GM18498 (cell line): ENCODE data around the gene LRRN1.
A peak's percentile ranks its signal among the peaks of the same experiment; 100 is the strongest.

ENCODE experiments used
- ATAC-seq: cut with Tn5 transposase; IDR thresholded peaks from one replicate; pipeline ENCODE4 v1.9.1; 2021; ENCODE audit warnings: mild to moderate bottlenecking, moderate library complexity; ENCODE audit not compliant: unreplicated experiment

Gene LRRN1

DNA sequence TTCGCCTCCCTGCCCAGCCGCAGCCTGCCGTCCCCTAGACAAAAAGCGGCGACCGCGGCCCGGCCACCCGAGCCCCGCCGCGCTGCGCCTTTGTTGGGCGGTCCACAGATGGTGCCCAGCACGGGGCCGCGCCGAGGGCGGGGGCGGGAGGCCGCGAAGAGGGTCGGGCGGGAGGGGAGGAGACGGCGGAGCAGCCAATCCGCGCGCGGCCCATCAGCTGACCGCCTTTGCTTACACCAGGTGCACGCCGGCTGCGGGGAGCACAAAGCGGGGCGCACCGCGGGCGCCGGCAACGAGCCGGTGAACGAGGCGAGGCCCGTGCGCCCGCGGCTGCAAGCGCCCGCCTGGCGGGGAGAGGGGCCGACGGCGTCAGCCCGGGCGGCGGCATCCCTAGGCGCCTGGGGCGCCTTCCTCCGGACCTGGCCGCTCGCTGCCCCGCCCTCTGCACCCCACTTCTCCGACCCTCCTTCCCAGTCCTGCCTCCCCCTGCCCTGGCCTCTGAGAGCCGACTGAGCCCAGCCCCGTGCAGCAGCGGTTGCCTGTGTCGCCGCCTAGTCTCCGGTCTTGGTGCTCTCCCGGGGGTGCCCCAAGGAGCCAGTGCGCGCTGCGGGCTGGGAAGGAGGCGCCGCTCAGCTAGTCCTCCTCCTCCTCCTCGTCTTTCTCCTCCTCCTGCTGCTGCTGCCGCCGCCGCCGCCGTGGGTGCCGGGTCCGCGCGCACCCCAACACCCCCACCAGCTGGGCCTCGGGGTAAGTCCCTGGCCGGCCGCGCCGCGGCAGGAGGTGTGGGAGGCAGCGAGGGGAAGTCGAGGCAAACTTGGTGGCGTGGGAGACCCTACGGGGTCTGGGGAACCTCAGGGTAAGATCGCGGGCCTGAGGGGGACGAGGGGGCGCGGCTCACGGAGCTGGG is at the start of gene LRRN1:
Gene LRRN1, plus strand, starts transcription at position 259 of the 907 bp plus-strand sequence. CDS start 45,211 bp downstream, outside the sequence.
- ATAC-seq: peak; percentile 53

DNA sequence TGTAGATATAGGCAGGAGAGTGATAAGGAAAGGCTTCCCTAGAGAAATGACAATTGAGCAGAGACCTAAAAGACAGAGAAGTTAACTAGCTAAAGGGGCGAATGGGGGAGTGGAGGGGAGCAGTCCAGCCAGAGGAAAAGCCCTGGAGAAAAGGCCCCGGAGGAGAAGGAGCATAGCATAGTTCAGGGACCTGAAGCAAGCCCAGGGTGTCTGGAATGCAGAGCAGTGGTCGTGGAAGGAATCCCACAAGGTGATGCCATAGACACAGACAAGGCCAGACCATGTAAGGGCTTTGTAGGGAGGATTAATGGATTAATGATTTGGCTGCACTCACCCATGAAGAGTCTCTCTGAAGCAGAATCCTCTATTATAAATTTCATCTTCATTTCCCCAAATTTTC is 45.8 kb upstream of the LRRN1 start:
- no peak for ATAC-seq

DNA sequence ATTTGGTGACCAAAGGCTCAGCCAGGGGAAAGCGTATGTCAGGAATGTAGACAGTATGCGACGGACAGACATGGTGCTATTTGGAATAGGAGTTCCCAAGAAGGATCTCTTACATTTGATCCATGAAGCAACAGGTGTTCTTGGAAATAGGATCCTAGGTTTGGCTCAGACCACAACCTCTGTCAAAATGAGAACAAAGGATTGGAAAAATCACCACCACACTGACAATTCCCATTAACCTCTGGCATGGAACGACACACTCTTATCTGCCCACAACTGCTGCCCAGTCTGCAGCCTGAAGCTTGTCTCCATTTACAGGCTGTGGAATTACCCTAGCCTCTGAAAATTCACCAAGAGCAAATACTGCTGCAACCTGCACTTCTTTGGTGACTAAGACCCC is 33.6 kb upstream of the LRRN1 start:
- no peak for ATAC-seq

DNA sequence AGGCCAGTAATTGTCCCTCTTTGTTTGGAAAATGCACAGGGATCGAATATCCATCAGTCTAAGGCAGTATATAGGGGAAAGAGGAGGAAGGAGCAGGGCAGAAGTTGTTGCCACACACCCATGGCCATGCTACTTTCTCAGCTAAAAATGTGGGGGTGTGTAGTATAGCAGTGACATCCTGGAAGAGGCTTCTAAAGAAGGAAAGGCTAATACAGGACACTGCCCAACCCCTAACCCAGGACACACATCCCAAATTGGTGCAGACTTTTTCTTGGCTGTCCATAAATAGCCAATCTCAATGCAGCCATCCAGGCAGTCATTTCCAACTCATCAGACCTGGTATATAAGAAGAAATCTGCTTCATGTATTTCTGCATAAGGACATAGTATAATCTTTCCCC is 33.1 kb upstream of the LRRN1 start:
- ATAC-seq: no peak

DNA sequence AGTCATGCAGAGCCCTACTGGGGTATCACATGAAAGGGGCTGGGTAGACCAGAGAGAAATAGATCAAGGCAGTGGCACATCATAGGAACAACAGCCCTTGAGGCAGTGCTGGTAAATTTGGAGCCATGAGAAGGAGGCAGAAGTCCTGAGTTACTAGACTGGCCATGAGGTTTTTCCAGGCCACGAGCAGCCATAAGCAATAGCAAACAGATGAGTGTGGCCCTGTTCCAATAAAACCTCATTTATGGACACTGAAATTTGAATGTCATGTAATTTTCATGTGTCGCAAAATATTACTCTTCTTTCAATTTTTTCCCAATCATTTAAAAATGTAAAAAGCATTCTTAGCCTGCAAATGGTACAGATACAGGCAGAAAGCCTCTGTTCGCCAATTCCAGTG is 28.1 kb upstream of the LRRN1 start:
- ATAC-seq: no peak

DNA sequence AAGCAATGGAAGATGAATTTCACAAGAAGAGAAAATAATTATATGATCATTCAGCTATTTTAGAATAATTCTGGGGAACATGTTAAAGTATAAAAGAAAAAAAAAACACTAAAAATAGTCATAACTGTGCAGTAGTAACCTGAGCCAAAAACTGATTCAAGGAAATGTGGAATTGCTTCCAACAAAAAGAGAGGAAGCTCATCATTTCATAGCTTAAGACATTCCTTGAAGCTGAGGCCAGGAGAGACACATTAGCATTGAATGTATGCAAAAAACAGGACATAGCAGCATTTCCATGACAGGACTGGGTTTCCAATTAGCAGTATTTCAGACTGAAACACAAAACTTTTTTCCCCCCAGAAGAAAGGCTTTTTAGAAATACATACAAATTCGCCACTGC is 27.7 kb upstream of the LRRN1 start:
- no peak for ATAC-seq

DNA sequence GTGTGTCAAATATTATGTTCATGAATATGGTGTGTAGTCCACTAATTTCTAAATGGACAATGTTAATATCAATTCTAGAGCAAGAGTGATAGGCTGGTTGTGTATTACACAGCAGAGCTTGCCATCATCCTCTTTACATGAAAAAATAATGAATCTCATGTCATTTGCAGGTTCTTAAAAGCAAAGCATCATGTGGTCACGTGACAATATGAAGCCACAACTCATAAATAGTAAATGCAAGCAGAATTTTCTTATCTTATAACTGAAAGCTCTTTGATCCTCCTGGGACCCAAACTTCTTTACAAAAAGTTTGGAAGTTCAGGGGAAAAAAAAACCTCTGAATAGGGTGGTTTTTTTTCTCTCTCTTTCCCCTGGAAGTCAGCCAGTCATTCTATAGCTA is 26.9 kb upstream of the LRRN1 start:
- ATAC-seq: no peak

DNA sequence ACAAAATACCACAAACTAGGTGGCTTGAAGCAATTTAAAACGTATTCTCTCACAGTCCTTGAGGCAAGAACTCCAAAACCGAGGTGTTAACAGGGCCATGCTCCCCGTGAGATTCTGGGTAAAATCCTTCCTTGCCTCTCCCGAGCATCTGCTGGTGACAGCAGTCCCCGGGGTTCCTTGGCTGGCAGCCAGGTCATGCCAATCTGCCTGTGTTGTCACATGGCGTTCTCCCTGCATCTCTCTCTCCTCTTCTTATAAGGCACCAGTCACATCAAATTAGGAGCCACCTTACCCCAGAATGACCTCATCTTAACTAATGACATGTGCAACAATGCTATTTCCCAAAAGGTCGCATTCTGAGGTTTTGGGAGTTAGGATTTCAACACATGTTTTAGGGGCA is 26.3 kb upstream of the LRRN1 start:
- no peak for ATAC-seq

DNA sequence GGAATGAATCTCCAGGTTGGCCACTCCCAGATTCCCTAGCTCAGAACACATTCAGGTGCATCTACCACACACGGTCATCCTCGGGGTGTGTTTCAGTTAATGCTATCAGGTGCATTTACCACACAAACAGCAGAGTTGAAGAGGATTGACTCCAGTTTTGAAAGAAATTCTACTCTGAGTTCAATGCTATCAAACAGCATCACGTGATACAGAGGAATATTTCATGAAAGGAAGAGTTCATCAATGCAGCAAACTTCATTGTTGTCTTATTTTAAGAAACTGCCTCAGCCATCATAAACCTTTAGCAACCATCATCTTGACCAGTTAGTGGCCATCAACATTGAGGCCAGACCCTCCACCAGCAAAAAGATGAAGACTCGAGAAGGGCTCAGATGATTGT is 22.6 kb upstream of the LRRN1 start:
- ATAC-seq: no peak

DNA sequence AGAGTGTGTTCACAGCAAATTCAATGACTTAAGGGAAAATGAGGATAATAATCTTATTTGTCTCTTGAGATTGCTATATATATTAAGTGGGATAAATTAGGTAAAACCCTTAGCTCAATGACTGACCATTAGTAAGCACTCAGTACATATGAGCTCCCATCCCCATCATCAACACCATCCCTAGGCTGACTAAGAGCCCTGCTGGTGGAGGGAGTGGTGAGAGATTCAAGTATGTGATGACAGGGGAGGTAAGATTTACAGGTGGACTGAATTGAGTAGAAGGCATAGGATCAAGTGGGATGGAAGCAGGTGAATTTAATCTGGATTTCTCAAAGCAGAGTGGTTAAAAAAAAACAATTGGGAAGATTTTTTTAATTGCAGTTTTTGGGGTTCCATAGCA is 21.0 kb upstream of the LRRN1 start:
- no peak for ATAC-seq

DNA sequence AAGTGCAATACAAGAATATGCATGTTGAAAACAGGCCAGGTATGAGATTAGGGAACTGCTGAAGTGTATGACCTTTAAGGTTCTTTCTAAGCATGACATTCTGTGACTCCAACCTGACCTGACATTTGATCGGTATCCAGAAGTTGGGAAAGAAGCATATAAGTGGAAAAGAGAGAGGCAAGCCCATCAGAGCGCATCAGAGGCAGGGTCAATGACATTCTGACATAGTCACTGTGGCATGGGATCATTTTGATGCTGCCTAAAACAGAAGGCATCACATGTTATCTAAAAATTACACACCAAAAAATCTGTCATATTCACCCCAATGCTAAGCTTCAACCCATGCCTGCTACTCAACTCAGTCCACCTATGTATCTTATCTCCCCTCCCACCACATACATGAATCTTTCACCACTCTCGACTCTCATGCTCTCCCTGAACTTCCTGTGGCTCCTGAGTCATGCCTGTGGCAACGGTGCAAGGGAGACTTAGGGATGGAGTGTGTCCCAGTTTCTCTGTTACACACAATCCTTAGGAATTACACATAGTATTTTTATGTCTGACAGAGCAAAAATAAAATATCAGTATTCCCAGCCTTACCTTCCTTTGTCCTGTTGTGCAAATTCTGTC is 20.5 kb upstream of the LRRN1 start:
- ATAC-seq: no peak

DNA sequence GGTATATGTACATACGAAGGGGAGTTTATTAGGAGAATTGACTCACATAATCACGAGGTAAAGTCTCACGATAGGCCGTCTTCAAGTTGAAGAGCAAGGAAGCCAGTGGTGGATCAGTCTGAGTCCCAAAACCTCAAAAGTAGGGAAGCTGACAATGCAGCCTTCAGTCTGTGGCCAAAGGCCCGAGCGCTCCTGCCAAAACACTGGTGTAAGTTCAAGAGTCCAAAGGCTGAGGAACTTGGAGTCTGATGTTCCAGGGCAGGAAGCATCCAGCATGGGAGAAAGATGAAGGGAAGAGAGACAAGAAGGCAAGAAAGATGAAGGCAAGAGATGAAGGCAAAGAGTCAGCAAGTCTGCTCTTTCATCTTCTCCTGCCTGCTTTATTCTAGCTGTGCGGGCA is 16.8 kb upstream of the LRRN1 start:
- ATAC-seq: no peak

DNA sequence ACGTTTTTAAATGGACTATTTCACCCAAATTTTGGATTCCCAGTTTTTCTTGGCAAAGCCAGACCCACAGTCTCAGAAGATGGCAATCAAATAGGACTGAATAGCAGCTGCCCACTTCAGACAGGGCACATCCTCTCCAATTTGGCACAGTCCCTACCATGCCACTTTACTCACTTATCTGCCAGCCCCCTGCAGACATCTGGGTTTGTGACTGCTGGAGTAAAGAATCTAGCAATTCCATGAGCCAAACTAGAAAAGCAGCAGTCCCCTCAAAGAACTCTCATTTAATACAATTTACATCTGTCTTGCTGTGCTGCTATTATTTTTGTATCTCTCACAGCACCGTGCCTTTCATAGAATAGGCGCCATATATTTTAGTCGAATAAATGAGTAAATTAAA is 16.0 kb upstream of the LRRN1 start:
- ATAC-seq: no peak

DNA sequence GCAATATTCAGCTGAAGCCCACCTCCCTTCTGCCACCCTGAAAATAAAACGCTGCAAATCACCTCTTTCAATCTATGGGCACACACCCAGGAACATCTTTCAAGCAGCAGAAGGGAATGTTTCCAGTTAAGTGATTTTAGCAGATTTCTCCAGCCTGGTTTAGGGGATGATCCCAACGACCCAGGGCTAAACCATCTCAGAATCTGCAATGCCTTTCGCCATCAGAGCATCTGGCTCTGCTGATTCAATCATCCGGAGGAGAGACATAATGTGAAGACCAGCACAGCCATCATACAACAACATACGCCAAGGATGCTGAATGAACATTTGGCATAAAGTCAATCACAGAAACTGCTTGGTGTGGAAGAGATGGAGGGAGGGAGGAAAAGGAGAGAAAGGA is 15.5 kb upstream of the LRRN1 start:
- no peak for ATAC-seq

DNA sequence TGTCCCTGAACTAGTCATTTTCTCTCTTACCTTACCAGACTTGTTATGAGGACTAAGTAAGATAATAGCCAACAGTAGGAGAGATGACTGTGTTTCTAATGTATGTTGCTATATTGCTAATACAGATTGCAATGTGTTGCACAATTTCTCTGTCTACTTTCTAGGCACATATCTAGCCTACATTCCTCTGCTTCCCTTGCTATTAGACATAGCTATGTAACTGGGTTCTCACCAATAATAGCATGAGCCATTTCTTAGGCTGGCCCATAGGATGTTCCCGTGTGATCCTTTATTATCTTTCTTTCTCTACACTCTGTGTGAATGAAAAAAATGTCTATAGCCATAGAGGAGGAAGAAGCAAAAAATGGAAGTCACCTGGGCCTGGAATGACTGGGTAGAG is 6.8 kb upstream of the LRRN1 start:
- ATAC-seq: no peak

DNA sequence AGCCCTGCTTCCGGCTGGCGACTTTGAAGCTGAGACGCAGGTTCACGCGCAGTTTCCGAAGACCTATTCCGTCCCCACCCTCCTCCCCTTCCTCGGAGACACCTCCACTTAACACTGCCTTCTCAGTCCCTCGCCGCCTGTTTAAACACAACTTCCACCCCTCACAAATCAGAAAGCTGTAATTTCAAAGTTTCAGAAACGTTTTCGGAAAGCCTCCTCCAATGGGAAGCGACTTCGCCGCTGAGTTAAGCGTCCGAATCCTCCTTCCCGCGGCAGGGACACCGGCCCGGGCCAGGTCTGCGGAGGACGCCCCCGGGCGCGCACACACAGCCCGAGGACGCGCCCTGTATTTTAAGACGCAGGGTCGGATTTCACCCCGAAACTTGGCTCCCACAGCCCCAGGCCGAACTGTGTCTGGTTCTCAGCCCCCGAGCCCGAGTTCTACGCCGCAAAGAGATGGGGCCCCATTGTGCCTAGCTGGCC is 559 bp upstream of the LRRN1 start:
- peak; percentile 34 for ATAC-seq

DNA sequence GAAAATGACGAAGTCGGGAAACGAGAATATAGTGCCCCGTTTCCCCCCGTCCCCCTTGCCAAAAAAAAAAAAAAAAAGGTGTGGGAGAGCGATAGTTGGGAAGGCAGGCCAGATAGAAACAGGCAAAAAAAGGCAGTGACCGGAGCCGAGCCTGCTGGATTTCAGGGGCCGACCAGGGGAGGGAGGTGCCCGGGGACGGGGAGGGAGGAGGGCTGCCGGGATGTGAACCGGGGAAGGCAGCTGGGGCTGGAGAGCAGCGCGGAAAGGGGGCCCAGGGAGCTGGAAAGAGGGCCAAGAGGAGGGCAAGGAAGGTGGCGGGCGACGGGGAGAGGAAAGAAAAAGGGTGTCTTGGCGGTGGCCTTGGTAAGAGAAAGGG is 837 bp downstream of the LRRN1 start:
- no peak for ATAC-seq

DNA sequence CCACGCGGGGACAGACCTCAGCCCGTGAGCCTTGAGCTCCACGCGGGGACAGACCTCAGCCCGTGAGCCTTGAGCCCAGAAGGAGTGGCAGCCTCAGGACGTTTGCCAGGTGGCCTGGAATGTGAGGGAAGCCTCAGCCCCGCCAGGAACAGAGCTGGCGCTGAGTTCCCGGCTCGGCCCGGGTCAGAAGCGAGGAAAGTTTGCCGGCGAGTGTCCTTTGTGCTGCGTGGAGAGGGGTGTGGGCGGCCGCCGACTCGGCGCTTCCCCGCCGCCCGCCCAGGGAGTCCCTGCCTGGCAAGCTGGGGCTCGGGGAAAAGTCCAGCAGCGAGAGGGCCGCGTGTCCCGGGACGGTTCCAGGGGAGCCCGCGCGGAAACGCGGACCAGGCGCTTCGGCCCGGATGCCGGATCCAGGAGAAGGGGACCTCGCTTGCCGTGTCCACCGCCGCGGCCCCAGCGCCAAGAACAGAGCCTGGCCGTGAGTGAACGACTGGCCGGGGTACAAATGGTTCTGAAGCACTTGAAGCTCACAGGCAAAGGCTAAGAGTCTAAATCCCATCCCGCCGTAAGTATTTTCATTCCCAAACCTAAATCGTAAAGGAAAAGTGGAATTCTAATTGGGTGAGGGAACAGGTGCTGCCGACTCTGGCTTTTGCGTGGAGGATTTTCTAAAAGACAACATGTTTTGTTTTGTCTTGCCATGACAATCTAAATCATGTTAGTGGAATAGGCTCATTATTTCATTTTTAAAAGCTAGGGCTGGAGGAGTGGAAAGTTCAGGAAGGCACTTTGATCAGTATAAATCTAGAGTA is 1.7 kb downstream of the LRRN1 start:
- no peak for ATAC-seq

DNA sequence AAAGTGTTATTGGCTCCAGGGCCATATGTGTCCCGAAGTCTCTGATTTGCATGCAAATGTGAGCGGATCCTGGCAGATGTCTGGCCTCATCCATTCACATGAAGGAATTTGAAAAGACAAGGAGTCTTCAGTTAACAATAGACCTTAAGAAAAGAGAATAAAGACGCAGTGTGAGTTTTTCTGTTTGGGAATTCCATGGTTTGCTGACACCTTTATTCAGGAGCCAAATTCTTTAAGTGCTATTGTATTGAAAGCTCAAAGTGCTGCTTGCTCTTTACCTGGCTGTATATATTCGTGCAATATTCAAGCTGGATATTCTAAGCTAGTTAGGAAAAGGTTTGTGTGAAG is 2.2 kb downstream of the LRRN1 start:
- no peak for ATAC-seq

DNA sequence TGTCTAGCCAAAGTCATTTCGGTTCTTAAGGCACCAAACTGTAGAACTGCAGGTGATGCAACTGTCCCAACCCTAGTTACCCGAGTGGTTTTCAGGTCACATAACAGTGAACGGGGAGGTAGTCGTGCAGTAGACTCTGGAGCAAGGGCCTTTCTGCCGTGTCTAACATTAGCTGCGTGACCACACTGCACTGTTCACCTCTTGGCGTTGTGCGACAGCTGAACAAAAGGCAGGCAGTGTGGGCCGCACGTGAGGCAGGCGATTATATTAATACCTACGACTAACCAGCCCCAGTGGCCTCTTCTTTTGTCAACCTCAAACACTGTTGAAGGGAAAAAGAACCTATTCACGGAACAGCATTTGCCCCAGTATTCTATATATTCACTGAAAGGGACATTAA is 2.8 kb downstream of the LRRN1 start:
- no peak for ATAC-seq

DNA sequence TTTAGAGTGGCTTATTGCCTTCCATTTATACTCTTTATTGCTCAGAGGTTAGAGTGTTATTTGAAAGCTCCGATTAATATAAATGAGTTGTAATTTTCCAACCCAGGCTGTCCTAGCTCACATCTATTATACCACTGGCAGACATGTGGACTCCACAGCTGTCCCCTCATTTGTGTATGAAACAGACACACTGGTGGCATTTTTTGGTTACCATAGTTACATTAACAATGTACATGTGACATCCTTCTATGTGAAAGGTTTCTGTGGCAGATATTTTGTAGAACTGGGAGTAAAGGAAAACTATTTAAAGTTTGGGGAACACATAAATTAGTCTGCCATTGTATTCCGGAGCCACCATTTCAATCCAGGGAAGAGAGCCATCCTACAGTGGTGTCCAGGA is 5.3 kb downstream of the LRRN1 start:
- no peak for ATAC-seq

DNA sequence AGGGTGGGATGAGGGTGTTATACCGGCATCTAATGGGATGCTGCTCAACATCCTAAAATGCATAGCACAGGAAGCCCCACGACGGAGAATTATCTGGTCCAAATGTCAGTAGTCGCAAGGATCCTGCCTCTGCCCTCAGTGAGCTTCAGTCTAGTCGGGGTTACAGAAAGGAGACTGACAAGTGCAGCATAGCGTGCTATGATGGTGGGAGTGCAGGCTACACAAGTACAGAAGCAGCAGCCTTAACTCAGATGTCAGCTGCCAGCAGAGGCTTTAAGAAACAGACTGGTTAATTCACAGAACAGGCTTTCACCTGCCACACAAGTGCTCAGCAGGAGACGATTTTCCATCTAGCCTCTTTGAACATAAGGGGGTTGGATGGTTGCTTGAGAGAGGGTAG is 6.9 kb downstream of the LRRN1 start:
- ATAC-seq: no peak
